Progenitor cell of endocrine pancreas (in vitro differentiated cells): Measurements from ENCODE around the gene TRIM25. TPM values are rescaled to one million over a fixed set of nuclear protein-coding genes. Genes with fewer than 3 reads are reported as not detected.

Experiments used
- DNase-seq: peaks from one replicate; pipeline ENCODE4 v3.0.0; 2021; ENCODE audit warnings: low spot score; ENCODE audit not compliant: unreplicated experiment
- H3K27ac Mint-ChIP-seq: 2 replicates; pipeline ENCODE4 v1.8.0; 2021; ENCODE audit warnings: mild to moderate bottlenecking, moderate library complexity, mixed read lengths
- H3K27me3 Mint-ChIP-seq: 2 replicates; pipeline ENCODE4 v1.8.0; 2021; ENCODE audit warnings: mixed read lengths
- H3K36me3 Mint-ChIP-seq: 2 replicates; pipeline ENCODE4 v1.8.0; 2022; ENCODE audit warnings: mixed read lengths; ENCODE audit not compliant: insufficient read depth
- H3K4me1 Mint-ChIP-seq: 2 replicates; pipeline ENCODE4 v1.8.0; 2021; ENCODE audit warnings: low read depth, mixed read lengths
- H3K4me3 Mint-ChIP-seq: 2 replicates; pipeline ENCODE4 v1.8.0; 2021; ENCODE audit warnings: low read depth, mild to moderate bottlenecking, moderate library complexity, mixed read lengths
- H3K9me3 Mint-ChIP-seq: 2 replicates; pipeline ENCODE4 v1.8.0; 2021; ENCODE audit warnings: low read depth, mixed read lengths
- total RNA-seq: library from RNA; stranded (reverse); gene quantifications from 2 replicates; pipeline ENCODE4 v1.2.1, GENCODE V29; 2021
- TF ChIP-seq, protein P1 (sequence below): fragments of 200-600 bp; sonication (generic); IDR thresholded peaks from one replicate; pipeline ENCODE4 v1.5.0; 2021; ENCODE audit warnings: antibody characterized with exemption, mild to moderate bottlenecking; ENCODE audit not compliant: unreplicated experiment

TRIM25 gene
- total RNA-seq, 1 donor from 2014 or later, result 29.9 TPM

DNA sequence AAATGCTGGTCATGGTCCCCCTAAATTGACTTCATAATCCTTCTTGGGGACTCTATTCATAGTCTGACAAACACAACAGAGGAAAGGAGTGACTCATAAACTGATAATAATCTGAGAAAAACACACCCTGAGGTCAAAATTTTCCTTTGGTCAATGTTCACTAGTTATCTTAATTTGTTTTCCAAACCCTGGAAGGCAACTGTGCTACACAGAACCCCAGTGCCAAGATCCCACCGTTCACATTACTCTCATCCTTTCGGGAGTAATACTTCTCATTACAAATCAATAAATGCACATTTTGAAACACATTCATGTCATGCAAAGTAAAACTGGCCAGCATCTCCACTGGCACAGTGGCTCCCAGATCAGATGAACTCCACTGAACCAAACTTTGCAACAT lies 23.8 kb upstream of the TRIM25 start:
- no peaks in the 10 kb centered on the region for H3K27me3 Mint-ChIP-seq
- peaks cover 43% of the 10 kb centered on the region for H3K36me3 Mint-ChIP-seq
- TF ChIP-seq, protein P1, sequence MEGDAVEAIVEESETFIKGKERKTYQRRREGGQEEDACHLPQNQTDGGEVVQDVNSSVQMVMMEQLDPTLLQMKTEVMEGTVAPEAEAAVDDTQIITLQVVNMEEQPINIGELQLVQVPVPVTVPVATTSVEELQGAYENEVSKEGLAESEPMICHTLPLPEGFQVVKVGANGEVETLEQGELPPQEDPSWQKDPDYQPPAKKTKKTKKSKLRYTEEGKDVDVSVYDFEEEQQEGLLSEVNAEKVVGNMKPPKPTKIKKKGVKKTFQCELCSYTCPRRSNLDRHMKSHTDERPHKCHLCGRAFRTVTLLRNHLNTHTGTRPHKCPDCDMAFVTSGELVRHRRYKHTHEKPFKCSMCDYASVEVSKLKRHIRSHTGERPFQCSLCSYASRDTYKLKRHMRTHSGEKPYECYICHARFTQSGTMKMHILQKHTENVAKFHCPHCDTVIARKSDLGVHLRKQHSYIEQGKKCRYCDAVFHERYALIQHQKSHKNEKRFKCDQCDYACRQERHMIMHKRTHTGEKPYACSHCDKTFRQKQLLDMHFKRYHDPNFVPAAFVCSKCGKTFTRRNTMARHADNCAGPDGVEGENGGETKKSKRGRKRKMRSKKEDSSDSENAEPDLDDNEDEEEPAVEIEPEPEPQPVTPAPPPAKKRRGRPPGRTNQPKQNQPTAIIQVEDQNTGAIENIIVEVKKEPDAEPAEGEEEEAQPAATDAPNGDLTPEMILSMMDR, result no peak
- H3K9me3 Mint-ChIP-seq, result peaks cover under 1% of the 10 kb centered on the region
- no peak overlapping the region for H3K27ac Mint-ChIP-seq
- no peaks in the 10 kb centered on the region for H3K4me1 Mint-ChIP-seq
- no peak overlapping the region for H3K4me3 Mint-ChIP-seq
- no peak for DNase-seq

DNA sequence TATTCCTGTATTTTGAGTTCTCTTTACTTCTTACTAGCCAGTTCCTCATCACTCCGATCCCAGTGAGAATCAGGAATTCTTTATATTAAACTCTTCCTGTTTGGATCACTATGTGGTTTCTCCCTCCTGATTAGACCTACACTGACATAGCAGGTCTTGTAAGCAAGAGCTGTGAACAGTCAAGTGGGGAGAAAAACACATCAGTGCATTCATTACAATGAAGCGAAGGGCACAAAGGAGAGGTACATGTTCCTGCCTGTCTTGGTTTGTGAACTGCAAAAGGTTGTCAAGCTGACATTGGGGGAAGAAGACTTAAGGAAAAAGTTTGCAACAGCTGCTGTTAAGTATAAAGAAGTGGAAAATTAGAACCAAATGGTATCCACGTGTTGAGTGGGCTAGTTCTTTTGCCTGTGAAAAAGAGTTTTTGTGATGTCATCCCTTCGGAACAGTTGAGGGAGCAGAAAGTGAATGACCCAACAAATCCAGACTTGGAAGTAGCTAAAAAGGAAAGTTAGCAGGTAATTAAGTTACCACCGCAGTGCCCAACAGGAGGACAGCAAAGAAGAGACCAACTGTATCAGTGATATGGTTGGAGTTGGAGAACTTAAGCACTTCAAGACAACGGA lies 23.0 kb upstream of the TRIM25 start:
- H3K4me3 Mint-ChIP-seq, result no peak overlapping the region
- no peak for DNase-seq
- no peak overlapping the region for H3K27ac Mint-ChIP-seq
- H3K9me3 Mint-ChIP-seq, result peaks cover 3% of the 10 kb centered on the region
- no peaks in the 10 kb centered on the region for H3K27me3 Mint-ChIP-seq
- H3K4me1 Mint-ChIP-seq, result no peaks in the 10 kb centered on the region
- TF ChIP-seq, protein P1, result no peak
- peaks cover 47% of the 10 kb centered on the region for H3K36me3 Mint-ChIP-seq

DNA sequence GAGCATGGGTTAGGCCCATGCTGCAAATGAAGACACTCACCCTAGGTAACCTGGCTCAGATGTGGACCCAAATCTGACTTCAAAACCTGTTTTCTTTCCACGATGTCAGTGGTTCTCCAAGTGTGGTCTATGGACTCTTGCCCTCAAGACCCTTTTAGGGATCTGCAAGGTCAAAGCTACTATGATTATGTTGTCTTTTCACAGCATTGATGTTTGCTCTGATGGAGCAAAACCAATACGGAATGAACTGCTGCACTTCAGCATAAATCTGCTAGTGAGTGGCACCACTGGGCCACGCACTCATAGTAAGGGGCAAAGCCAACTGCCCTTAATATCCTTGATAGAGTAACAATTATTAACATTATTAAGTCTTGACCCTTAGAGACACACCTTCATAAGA lies 21.6 kb upstream of the TRIM25 start:
- TF ChIP-seq, protein P1, result no peak
- no peak overlapping the region for H3K4me3 Mint-ChIP-seq
- no peaks in the 10 kb centered on the region for H3K4me1 Mint-ChIP-seq
- H3K9me3 Mint-ChIP-seq, result peaks cover 11% of the 10 kb centered on the region
- H3K27ac Mint-ChIP-seq, result no peak overlapping the region
- H3K27me3 Mint-ChIP-seq, result no peaks in the 10 kb centered on the region
- H3K36me3 Mint-ChIP-seq, result peaks cover 46% of the 10 kb centered on the region
- no peak for DNase-seq

DNA sequence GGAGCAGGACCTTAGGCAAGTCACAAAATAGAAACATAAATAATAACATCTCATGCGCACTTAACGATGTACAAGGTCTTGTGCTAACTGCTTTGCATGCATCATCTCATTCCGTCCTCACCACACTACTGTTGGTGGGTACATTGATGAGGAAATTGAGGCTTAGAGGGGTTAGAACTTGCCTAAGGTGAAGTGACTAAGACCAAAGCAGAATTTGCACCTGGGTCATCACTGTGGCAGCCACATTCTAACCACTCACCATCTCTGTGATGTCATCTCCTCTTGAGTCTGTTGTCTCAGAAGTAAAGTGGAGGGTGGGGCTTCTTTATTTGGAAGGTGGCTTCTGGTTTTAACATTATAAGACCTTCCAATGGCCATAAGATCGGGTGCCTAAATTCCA lies 20.4 kb upstream of the TRIM25 start:
- TF ChIP-seq, protein P1, result no peak
- Mint-ChIP-seq H3K4me3 (no peak overlapping the region), H3K9me3 (peaks cover 14% of the 10 kb centered on the region), H3K27me3 (no peaks in the 10 kb centered on the region), H3K27ac (no peak overlapping the region), H3K4me1 (no peaks in the 10 kb centered on the region), H3K36me3 (peaks cover 44% of the 10 kb centered on the region)
- DNase-seq, result no peak

DNA sequence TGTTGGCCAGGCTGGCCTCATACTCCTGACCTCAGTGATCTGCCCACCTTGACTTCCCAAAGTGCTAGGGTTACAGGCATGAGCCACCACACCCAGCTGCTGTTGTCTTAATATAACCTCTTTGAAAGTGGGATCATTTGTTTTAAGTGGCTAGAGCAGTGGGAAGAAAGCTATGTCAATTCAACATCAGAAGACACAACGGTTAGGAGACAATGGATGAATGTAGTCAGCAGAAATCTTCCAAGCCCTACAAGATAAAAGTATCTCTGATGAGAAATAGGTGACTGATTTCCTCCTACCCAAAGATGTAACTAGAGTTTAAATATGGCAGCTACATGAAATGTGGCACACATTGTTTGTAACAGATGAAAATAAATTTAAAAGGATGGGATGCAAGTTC lies 20.0 kb upstream of the TRIM25 start:
- Mint-ChIP-seq H3K9me3 (peaks cover 14% of the 10 kb centered on the region), H3K36me3 (peaks cover 44% of the 10 kb centered on the region), H3K4me3 (no peak overlapping the region), H3K27me3 (no peaks in the 10 kb centered on the region), H3K4me1 (no peaks in the 10 kb centered on the region), H3K27ac (no peak overlapping the region)
- TF ChIP-seq, protein P1, result no peak
- DNase-seq, result no peak
